Aortic smooth muscle cell (primary cell): Measurements from ENCODE around the gene MEGF11. TPM values are rescaled to one million over a fixed set of nuclear protein-coding genes. Genes with fewer than 3 reads are reported as not detected.

Experiments used
- total RNA-seq: library from RNA; depleted of rRNA; stranded (reverse); fragments of >200 nt; gene quantifications from 2 replicates; pipeline ENCODE4 v1.2.3, GENCODE V29; 2014

MEGF11 gene
- not detected in 2 replicates for total RNA-seq

GRCh38 chr15:66253418-66254088 is at the start of gene MEGF11:
MEGF11 (minus strand) TSS chr15:66253750; CDS start chr15:66128403, 125,347 bp downstream.

DNA sequence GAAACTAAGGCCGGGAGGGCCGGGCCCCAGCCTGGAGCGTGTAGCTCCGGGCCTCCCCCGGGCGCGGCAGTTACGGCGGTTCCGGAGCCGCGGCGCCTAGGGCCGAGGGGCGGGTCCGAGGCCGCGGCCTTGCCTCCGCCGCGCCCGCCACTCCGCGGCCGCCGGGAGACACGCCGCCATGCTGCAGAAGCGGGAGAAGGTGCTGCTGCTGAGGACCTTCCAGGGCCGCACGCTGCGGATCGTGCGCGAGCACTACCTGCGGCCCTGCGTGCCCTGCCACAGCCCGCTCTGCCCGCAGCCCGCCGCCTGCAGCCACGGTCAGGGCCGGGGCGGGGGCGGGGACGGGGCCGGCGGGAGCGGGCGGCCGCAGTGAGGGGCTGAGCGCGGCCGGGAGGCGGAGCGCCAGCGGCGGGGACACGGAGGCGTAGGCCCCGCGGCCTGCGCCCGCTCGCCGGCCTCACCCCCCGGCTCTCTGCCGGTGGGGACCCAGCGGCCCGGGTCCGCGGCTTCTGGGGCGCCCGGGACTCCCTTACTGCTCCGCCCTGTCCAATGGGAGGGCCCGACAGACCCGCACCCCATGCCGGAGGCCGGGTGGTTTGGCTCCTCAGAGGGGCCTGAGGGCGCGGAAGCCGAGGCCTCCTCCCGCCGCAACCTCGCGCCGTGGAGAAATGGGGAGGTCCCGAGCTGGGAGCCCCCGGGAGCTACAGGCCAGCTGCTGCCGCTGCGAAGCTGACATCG is 40.0 kb upstream of the MEGF11 start, which contains the start of gene DIS3L:
DIS3L (plus strand) TSS at position 150 of the 738 bp plus-strand sequence; CDS start at position 179, 29 bp downstream.

GRCh38 chr15:65869126-65869953 is 384.2 kb downstream of the MEGF11 start, which contains the start of gene RAB11A:
RAB11A (plus strand) TSS chr15:65869491; CDS start chr15:65869586, 95 bp downstream.

Other genes with a start within 250 kb of the MEGF11 start
- 27.2 and 32.6 TPM in 2 replicates for gene DIS3L, start 39.8 kb upstream of the MEGF11 start, total RNA-seq
- gene TIPIN, start 102.9 kb upstream of the MEGF11 start, total RNA-seq: 14.2 and 16.8 TPM in 2 replicates
- 27.2 and 32.2 TPM in 2 replicates for gene MAP2K1, start 133.2 kb upstream of the MEGF11 start, total RNA-seq
- gene SNAPC5, start 244.0 kb upstream of the MEGF11 start, total RNA-seq: 28.0 and 34.7 TPM in 2 replicates